Muscle layer of colon (tissue), 2 donors: ENCODE data around the gene FAT1.
"Not testable (repeated sequence)": the region's sequence is repeated elsewhere in the genome, so short reads cannot be mapped to it uniquely, and the experiment has no call there.

Experiments used
- H3K27ac ChIP-seq: one replicate; pipeline ENCODE4 v1.7.0; 2013; ENCODE audit warnings: low read depth, mild to moderate bottlenecking, low read length, moderate library complexity
- H3K27me3 ChIP-seq, 2 donors: one replicate each; pipeline ENCODE4 v1.7.0; 2013; ENCODE audit warnings: low read length in 2 of 2, mild to moderate bottlenecking in 2 of 2; ENCODE audit not compliant: insufficient read depth in 2 of 2, control insufficient read depth in 1 of 2
- H3K36me3 ChIP-seq: one replicate; pipeline ENCODE4 v1.7.0; 2013; ENCODE audit warnings: mild to moderate bottlenecking, low read length; ENCODE audit not compliant: insufficient read depth
- H3K4me1 ChIP-seq: one replicate; pipeline ENCODE4 v1.7.0; 2013; ENCODE audit warnings: mild to moderate bottlenecking, low read length; ENCODE audit not compliant: insufficient read depth
- H3K4me3 ChIP-seq, 2 donors: one replicate each; pipeline ENCODE4 v1.7.0; 2013; ENCODE audit warnings: low read length in 2 of 2, low read depth in 1 of 2, mild to moderate bottlenecking in 1 of 2, moderate library complexity in 1 of 2
- H3K9ac ChIP-seq: one replicate; pipeline ENCODE4 v1.7.0; 2013; ENCODE audit warnings: low read length
- H3K9me3 ChIP-seq: one replicate; pipeline ENCODE4 v1.7.0; 2013; ENCODE audit warnings: mild to moderate bottlenecking, low read length
- donor health status: abdominal sarcoma.
- donor health status: Adenocarcinoma of cecum.

The FAT1 gene

GRCh38 chr4:186762361-186762760 lies 38.7 kb upstream of the FAT1 start:
- Histone ChIP-seq H3K27me3 (no peaks in the 10 kb centered on the region), H3K27ac (no peak overlapping the region), H3K4me1 (no peaks in the 10 kb centered on the region), H3K4me3 (no peak overlapping the region), H3K9ac (no peak overlapping the region), H3K36me3 (no peaks in the 10 kb centered on the region), H3K9me3 (no peaks in the 10 kb centered on the region)

GRCh38 chr4:186761956-186762355 lies 38.3 kb upstream of the FAT1 start:
- not testable (repeated sequence) for H3K27ac ChIP-seq, H3K27me3 ChIP-seq, H3K4me1 ChIP-seq

GRCh38 chr4:186761393-186761792 lies 37.7 kb upstream of the FAT1 start:
- no peak overlapping the region for H3K4me3 ChIP-seq
- H3K9me3 ChIP-seq = no peaks in the 10 kb centered on the region
- no peak overlapping the region for H3K27ac ChIP-seq
- H3K36me3 ChIP-seq = no peaks in the 10 kb centered on the region
- H3K4me1 ChIP-seq = no peaks in the 10 kb centered on the region
- H3K27me3 ChIP-seq = no peaks in the 10 kb centered on the region
- no peak overlapping the region for H3K9ac ChIP-seq

More at GRCh38 chr4:186761956-186762355, 38.3 kb upstream of the FAT1 start:
- not testable (repeated sequence) for H3K9me3 ChIP-seq, H3K9ac ChIP-seq, H3K36me3 ChIP-seq, H3K4me3 ChIP-seq

- Histone ChIP-seq H3K4me3 (no peak overlapping the region), H3K27me3 (no peaks in the 10 kb centered on the region), H3K9ac (no peak overlapping the region), H3K36me3 (no peaks in the 10 kb centered on the region), H3K4me1 (no peaks in the 10 kb centered on the region), H3K27ac (no peak overlapping the region), H3K9me3 (no peaks in the 10 kb centered on the region)
These were observed 36.9 kb upstream of the FAT1 start for GRCh38 chr4:186760576-186760975.

GRCh38 chr4:186759990-186760389 lies 36.3 kb upstream of the FAT1 start:
- Histone ChIP-seq H3K27me3 (no peaks in the 10 kb centered on the region), H3K27ac (no peak overlapping the region), H3K4me3 (no peak overlapping the region), H3K36me3 (no peaks in the 10 kb centered on the region), H3K9me3 (no peaks in the 10 kb centered on the region), H3K4me1 (no peaks in the 10 kb centered on the region), H3K9ac (no peak overlapping the region)

GRCh38 chr4:186758929-186759682 lies 35.5 kb upstream of the FAT1 start:
- no peak overlapping the region for H3K27ac ChIP-seq
- H3K27me3 ChIP-seq = no peaks in the 10 kb centered on the region
- H3K4me1 ChIP-seq = no peaks in the 10 kb centered on the region
- no peaks in the 10 kb centered on the region for H3K9me3 ChIP-seq
- no peak overlapping the region for H3K4me3 ChIP-seq
- no peaks in the 10 kb centered on the region for H3K36me3 ChIP-seq
- no peak overlapping the region for H3K9ac ChIP-seq

GRCh38 chr4:186757696-186758355 lies 34.2 kb upstream of the FAT1 start:
- no peaks in the 10 kb centered on the region for H3K27me3 ChIP-seq
- H3K9me3 ChIP-seq = no peaks in the 10 kb centered on the region
- H3K9ac ChIP-seq = no peak overlapping the region
- H3K4me1 ChIP-seq = no peaks in the 10 kb centered on the region
- H3K36me3 ChIP-seq = no peaks in the 10 kb centered on the region
- no peak overlapping the region for H3K27ac ChIP-seq
- H3K4me3 ChIP-seq = no peak overlapping the region

- H3K4me3 ChIP-seq, H3K4me1 ChIP-seq, H3K36me3 ChIP-seq, H3K9me3 ChIP-seq, H3K9ac ChIP-seq, H3K27ac ChIP-seq, H3K27me3 ChIP-seq: not testable (repeated sequence)
These were observed 32.9 kb upstream of the FAT1 start for GRCh38 chr4:186756550-186756949.

GRCh38 chr4:186755550-186756519 lies 32.2 kb upstream of the FAT1 start:
- H3K9me3 ChIP-seq = no peaks in the 10 kb centered on the region
- no peaks in the 10 kb centered on the region for H3K36me3 ChIP-seq
- no peaks in the 10 kb centered on the region for H3K4me1 ChIP-seq
- no peak overlapping the region for H3K27ac ChIP-seq
- H3K4me3 ChIP-seq = no peak overlapping the region
- H3K27me3 ChIP-seq = no peaks in the 10 kb centered on the region
- H3K9ac ChIP-seq = no peak overlapping the region

- no peaks in the 10 kb centered on the region for H3K9me3 ChIP-seq
- no peak overlapping the region for H3K27ac ChIP-seq
- no peaks in the 10 kb centered on the region for H3K36me3 ChIP-seq
- no peak overlapping the region for H3K9ac ChIP-seq
- H3K4me3 ChIP-seq = no peak overlapping the region
- H3K27me3 ChIP-seq = no peaks in the 10 kb centered on the region
- H3K4me1 ChIP-seq = no peaks in the 10 kb centered on the region
These were observed 31.3 kb upstream of the FAT1 start for GRCh38 chr4:186754976-186755375.

GRCh38 chr4:186752325-186752724 lies 28.7 kb upstream of the FAT1 start:
- Histone ChIP-seq H3K36me3 (no peaks in the 10 kb centered on the region), H3K27me3 (no peaks in the 10 kb centered on the region), H3K4me3 (no peak overlapping the region), H3K4me1 (no peaks in the 10 kb centered on the region), H3K27ac (no peak overlapping the region), H3K9me3 (no peaks in the 10 kb centered on the region), H3K9ac (no peak overlapping the region)
